ENCODE data around the gene NAMPT. TPM values are rescaled to one million over a fixed set of nuclear protein-coding genes. Genes with fewer than 3 reads are reported as not detected.

NAMPT gene
- 100 to 1,000 TPM in 2 of 6 donors, 10 to 100 TPM in 4; 35.7 to 127 (median 67.4) TPM for total RNA-seq
- 10 to 100 TPM; 24.5 to 56.9 TPM for polyA plus RNA-seq

- TF ChIP-seq, protein P1, sequence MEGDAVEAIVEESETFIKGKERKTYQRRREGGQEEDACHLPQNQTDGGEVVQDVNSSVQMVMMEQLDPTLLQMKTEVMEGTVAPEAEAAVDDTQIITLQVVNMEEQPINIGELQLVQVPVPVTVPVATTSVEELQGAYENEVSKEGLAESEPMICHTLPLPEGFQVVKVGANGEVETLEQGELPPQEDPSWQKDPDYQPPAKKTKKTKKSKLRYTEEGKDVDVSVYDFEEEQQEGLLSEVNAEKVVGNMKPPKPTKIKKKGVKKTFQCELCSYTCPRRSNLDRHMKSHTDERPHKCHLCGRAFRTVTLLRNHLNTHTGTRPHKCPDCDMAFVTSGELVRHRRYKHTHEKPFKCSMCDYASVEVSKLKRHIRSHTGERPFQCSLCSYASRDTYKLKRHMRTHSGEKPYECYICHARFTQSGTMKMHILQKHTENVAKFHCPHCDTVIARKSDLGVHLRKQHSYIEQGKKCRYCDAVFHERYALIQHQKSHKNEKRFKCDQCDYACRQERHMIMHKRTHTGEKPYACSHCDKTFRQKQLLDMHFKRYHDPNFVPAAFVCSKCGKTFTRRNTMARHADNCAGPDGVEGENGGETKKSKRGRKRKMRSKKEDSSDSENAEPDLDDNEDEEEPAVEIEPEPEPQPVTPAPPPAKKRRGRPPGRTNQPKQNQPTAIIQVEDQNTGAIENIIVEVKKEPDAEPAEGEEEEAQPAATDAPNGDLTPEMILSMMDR (IDR thresholded peaks at IDR 0.05), result no peak
- DNase-seq (no peak), FAIRE-seq (no peak), ATAC-seq (no peak)
- H3K9me3 ChIP-seq, result no peaks in the 10 kb centered on the region
- H3K27ac ChIP-seq, result peak within 1 kb of the TSS; percentile 87 to 98 (median 92)
- no peaks in the 10 kb centered on the region for H3K36me3 ChIP-seq
- 0 to 1% methylated on average over 21 to 32 of the region's 32 CpGs for WGBS, 2 donors
- H3K4me1 ChIP-seq, result peaks cover 0 to 20% (median 8%) of the 10 kb centered on the region in 3 donors
- intact Hi-C loops (cut with DNase I), result loop anchor here in 1 of 3 donors (5.0 kb wide), 1 partner anchor 37 kb away; no protein-coding TSS in a partner anchor
- no peaks in the 10 kb centered on the region for H3K27me3 ChIP-seq
- peak within 1 kb of the TSS; percentile 48 to 83 (median 57) for H3K4me3 ChIP-seq
Observed at GRCh38 chr7:106284714-106285050, at the start of gene NAMPT. NAMPT (minus strand) TSS chr7:106284983; CDS start chr7:106284884, 99 bp downstream.

DNA sequence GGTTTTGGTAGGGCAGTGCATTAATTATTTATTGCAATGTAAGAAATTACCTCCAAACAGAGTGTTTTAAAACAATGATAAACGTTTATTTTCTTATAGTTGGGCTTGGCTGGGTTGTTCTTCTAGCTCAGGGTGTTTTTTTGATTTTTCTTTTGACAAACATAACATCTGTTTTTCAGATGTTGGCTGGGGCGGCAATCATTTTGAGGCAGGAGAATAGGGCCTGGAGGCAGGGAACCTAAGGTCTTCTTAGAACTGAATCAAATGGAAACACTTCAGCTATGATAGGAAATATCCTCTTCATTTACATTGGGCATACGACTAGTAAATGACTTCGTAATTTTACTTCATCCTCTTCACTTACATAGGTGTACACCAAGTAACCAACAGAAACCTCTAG is 47.4 kb upstream of the NAMPT start:
- H3K36me3 ChIP-seq, result no peaks in the 10 kb centered on the region
- ATAC-seq (no peak), FAIRE-seq (no peak), DNase-seq (no peak)
- no peaks in the 10 kb centered on the region for H3K27me3 ChIP-seq
- H3K4me3 ChIP-seq, result no peak overlapping the region
- TF ChIP-seq, protein P1 (IDR thresholded peaks at IDR 0.05), result no peak
- intact Hi-C loops (cut with DNase I), result no loop called here
- no peaks in the 10 kb centered on the region for H3K9me3 ChIP-seq
- WGBS, 2 donors, result 66 to 77% methylated on average over 4 of the region's 4 CpGs
- no peak overlapping the region for H3K27ac ChIP-seq
- peaks cover 0 to 4% (median 0%) of the 10 kb centered on the region in 3 donors for H3K4me1 ChIP-seq

DNA sequence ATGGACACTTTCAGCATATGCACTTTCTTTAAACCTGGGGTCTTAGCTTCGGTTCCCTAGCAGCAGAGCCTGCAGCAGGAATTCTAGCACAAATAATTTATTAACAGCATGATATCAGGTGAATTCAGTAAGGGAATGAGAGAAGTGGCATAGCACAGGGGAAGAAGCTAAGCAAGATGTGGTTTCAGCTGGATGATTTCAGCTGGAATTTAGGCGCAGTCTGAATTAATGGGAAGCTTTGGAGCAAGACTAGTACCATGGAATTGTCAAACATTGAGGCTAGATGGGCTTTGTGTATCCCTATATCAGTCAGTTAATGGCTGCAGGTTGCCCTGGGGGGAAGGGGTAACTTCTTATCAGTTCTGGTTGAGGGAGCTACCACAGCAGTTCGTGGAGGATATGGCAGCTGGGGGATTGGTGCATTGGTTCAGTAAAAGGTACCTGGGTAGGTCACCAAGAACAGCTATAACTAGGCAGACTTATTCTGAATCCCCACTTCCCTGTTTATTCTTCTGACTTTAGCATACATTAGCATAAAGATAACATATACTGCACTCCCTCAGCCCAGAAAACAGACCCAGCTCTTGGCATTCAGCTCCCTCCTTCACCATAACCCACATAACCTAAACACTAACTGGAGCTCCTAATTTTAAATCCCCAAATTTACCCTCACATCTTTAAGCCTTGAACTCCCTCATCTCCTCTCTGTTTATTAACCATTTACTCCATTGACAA is 46.8 kb upstream of the NAMPT start:
- no peak for DNase-seq
- WGBS, 2 donors, result 42 to 59% methylated on average over 3 of the region's 3 CpGs
- Histone ChIP-seq H3K4me3 (no peak overlapping the region), H3K9me3 (no peaks in the 10 kb centered on the region), H3K4me1 (peaks cover 0 to 4% (median 0%) of the 10 kb centered on the region in 3 donors), H3K36me3 (no peaks in the 10 kb centered on the region), H3K27ac (no peak overlapping the region), H3K27me3 (no peaks in the 10 kb centered on the region)
- intact Hi-C loops (cut with DNase I), result no loop called here
- TF ChIP-seq, protein P1 (IDR thresholded peaks at IDR 0.05), result no peak
- no peak for FAIRE-seq
- no peak for ATAC-seq

DNA sequence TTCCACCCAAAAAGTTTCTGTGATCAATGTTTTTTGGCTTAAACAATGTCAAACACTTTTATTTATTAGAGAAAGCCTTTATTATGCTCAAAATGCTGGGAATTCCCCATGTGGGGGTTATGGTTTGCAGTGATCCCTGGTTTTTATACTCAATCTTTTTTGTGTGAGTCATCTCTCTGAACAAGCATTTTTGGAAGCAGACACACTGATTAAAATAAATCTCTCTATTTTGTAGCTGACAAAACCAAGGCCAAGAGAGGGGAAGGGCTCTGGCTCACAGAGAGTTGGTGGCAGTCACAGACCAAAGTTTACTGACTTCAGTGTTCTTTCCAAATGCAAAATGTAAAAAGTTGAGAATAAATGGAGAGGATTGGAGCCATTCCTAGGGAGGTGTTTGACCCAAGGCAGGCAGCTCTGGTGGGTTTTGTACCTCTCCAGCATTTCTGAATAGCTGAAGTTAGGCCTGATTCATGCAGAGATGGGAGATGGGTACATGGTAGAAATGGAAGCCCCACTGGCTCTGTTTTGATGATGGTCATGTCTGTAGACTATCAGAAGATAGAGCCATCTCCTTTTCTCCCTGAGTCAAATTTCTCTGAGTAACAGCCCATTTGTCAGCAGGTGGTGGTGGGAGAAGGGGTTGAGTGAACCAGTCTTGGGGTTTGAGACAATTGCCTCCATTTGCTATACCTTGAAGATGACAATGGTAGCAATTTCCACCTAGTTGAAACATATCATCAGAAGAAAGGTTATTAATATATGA is 45.4 kb upstream of the NAMPT start:
- ATAC-seq, result peak in 3 of 4 donors; percentile 40 to 87 (median 71)
- TF ChIP-seq, protein P1 (IDR thresholded peaks at IDR 0.05), result no peak
- Histone ChIP-seq H3K27me3 (no peaks in the 10 kb centered on the region), H3K9me3 (no peaks in the 10 kb centered on the region), H3K4me1 (peaks cover 0 to 4% (median 0%) of the 10 kb centered on the region in 3 donors), H3K36me3 (no peaks in the 10 kb centered on the region), H3K4me3 (no peak overlapping the region), H3K27ac (peak overlapping the region in 2 of 4 donors; percentile 55 to 66)
- intact Hi-C loops (cut with DNase I), result no loop called here
- FAIRE-seq, result no peak
- DNase-seq, result no peak

Data from pancreas (tissue), 10 donors.